ENCODE data around the gene GFAP. TPM values are rescaled to one million over a fixed set of nuclear protein-coding genes. Genes with fewer than 3 reads are reported as not detected.
"Not testable (repeated sequence)": the region's sequence is repeated elsewhere in the genome, so short reads cannot be mapped to it uniquely, and the experiment has no call there.

Gene GFAP
- 3.7 TPM for total RNA-seq
- long read RNA-seq, transcript GFAP-205 (4 exons, 594 nt): major isoform, 5 of 10 reads
- long read RNA-seq, partial matches to known transcripts: 2 of 10 reads
- long read RNA-seq, other reads (novel, unspliced or antisense): 0 of 10 reads

DNA sequence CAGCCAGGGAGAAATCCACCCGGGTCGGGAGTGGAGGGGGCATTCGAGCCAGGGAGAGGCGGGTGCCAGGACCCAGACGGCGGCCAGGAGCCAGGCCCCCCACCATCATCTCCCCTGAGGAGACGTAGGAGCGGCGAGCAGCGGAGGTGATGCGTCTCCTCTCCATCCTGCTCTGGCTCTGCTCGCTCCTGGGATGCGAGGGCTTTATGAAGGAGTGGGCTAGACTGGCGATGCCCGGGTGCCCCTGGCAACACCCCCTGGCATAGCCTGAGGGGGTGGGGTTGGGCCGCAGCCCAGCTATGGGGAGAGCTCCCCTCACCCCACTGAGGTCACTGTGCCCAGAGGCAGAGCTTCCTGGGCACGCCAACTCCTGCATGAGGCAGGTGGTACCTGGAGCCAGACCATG lies at the start of gene GFAP:
TSS of gene GFAP (minus strand) at position 180 of the 406 bp plus-strand sequence. CDS start at position 166, 14 bp downstream.
- intact Hi-C loops (cut with DNase I): no loop called here
- ATAC-seq: no peak
- no peak for DNase-seq (ENCODE audit: missing footprints)

DNA sequence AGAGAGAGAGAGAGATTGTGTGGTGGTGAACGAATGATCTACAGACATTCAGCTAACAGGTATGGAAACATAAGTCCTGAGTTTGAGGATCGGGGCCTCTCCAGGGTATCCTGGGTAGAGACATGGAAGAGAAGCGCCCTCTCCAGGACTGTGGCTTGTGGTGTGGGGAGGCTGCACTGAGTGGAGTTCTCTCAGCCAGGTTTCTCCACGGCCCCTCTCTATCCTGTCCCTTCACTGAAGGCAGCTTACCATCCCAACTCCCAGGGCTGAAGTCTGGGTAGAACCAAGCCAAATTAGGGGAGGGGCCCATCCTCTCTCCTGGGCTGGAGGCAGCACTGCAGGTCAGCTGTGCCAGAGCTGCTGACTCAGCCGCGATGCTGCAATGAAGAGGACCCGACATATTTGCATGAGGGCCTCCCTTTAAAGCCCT lies 46.6 kb upstream of the GFAP start:
- intact Hi-C loops (cut with DNase I): no loop called here
- no peak for DNase-seq (ENCODE audit: missing footprints)
- ATAC-seq: no peak

GRCh38 chr17:44960691-44961090 lies 45.4 kb upstream of the GFAP start:
- DNase-seq (ENCODE audit: missing footprints) (no peak), ATAC-seq (no peak)
- intact Hi-C loops (cut with DNase I): no loop called here

DNA sequence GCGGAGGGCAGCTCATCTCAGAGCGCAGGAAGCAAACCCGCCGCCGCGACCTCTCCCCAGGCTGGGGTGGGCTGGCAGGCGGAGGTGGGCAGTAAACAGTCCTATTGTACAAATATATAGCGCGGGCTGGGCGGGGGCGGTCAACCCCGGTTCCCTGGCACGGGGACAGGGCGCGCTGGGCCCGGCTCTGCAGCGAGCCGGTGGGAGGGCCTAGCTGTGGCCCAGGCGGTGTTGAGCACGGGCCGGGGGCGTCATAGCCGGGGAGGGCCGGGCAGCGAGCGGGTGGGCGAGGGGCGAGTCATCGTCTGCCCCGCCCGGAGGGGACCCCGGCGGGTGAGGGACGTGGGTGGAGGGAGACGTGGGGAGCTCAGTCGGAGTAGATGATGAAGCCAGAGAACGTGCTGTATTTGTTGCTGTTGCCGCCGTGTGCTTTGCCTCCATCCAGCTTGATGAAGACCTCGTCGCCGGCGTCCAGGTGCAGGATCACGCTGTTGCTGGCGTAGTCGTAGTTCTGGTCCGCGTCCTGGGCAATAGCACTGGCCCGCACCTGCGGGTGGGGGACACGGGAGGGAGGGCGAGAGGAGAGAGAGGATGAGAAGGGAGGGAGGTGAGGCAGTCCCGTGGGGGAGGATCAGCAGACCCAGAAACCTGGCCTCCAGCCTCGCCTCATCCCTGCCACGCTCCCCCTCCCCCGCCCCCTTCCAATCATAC lies 44.7 kb upstream of the GFAP start:
- ATAC-seq: no peak
- intact Hi-C loops (cut with DNase I): no loop called here

DNA sequence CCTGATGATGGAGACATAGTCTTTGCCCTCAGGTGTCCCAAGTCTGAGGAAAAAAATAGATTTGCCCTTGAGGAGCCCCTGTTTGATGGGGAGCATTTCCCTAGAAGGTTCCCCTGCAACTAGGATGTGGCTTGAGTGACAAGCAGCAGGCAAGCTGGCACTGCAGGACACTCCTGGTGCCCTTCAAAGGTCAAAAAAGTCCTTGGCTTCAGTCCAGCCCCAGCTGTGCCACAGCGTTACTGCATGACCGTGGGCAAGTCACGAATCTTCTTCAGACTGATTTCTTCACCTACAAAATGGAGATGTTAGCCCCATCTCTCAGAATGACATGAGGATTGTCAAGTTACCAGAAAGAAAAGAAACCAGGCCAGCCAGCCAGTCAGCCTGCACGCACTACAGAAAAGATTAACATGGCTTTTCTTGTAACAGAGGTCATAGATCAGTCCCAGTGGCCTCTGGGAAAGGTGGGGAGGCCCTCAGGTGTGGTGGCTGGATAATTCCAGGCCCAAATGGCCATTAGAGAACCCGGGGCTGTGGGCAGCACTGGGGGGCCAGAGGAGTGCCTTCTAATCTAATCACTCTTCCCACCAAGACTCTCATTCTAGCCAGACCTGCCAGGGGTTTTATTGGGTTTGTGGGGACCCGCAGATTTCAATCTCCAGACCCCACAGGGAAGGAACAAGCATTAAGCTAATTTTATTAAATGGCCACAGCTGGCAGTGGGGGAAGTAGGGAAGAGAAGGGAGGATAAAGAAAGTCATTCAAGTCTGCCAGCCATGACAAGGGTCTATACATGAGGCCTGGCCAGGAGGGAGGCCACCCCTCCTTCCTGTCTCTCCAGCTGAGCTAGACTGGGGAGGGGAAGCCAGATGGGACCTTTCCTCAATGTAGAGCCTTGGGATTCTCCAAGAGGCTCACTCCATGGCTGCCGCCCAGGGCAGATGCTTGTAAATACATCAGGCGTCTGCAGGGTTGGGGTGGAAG lies 42.0 kb upstream of the GFAP start:
- no peak for ATAC-seq
- intact Hi-C loops (cut with DNase I): no loop called here
- no peak for DNase-seq (ENCODE audit: missing footprints)

More for the DNA sequence above, 44.7 kb upstream of the GFAP start:
- no peak for DNase-seq (ENCODE audit: missing footprints)

DNA sequence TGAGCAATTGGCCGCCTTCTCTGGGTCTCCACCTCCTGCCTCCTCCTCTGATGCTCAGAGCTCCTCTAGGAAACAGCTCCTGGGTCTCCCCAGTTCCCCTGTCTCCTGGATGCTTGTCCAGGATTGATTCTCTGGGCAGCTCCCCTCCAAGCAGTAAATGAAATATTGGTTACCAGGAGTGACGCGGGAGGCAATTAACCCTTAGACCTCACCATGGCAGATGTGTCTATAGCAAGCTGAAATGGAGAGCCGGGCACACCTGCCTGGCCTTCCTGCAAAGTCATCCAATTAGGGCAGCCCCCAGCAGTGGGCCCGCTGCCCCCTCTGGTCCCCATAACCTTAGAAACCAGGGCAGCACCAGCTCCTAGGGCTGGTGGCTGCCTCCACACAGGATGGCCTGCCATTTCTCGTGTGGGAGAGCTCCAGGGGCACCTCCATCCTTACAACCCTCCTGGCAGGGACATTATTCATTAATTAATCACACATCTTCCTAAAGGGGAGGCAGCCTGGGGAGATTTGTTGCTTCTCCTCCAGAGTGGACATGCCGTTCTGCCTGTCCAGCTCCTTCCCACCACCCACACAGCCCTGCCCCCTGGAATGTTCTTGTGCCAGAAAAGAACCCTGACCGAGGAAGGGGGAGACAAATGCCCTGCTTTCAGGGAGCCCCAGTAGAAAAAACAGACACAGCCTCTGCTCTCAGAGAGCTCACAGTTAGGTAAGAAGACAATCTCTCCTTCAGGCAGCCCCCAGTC lies 40.5 kb upstream of the GFAP start:
- DNase-seq (ENCODE audit: missing footprints) (no peak), ATAC-seq (no peak)
- intact Hi-C loops (cut with DNase I): no loop called here

- ATAC-seq (no peak), DNase-seq (ENCODE audit: missing footprints) (no peak)
- intact Hi-C loops (cut with DNase I): no loop called here
Measured at GRCh38 chr17:44952946-44953475, 37.7 kb upstream of the GFAP start.

GRCh38 chr17:44948315-44948795 lies 33.1 kb upstream of the GFAP start:
- no peak for ATAC-seq
- no peak for DNase-seq (ENCODE audit: missing footprints)
- intact Hi-C loops (cut with DNase I): no loop called here

GRCh38 chr17:44947461-44948314 lies 32.4 kb upstream of the GFAP start, which contains the start of gene KIF18B:
Gene KIF18B (minus strand): TSS chr17:44947773. CDS start chr17:44936344, 11,429 bp downstream.
- peak; percentile 95 for DNase-seq (ENCODE audit: missing footprints)
- intact Hi-C loops (cut with DNase I): loop anchor here (2.0 kb wide), 1 partner anchor 21 kb away; the partner anchor contains the start of gene C1QL1
- peak; percentile 98 for ATAC-seq

DNA sequence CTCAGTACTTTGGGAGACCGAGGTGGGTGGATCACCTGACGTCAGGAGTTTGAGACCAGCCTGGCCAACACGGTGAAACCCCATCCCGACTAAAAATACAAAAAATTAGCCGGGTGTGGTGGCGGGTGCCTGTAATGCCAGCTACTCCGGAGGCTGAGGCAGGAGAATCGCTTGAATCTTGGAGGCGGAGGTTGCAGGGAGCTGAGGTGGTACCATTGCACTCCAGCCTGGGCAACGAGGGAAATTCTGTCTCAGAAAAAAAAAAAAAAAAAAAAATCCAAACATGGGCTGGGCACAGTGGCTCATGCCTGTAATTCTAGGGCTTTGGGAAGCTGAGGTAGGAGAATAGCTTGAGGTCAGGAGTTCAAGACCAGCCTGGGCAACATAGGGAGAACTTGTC lies 30.4 kb upstream of the GFAP start:
- not testable (repeated sequence) for ATAC-seq; DNase-seq (ENCODE audit: missing footprints)
- intact Hi-C loops (cut with DNase I): loop anchor here (2.0 kb wide), 1 partner anchor 23 kb away; the partner anchor contains the start of gene C1QL1

- ATAC-seq: no peak
- no peak for DNase-seq (ENCODE audit: missing footprints)
- intact Hi-C loops (cut with DNase I): no loop called here
Measured at GRCh38 chr17:44942456-44942855, 27.2 kb upstream of the GFAP start.

DNA sequence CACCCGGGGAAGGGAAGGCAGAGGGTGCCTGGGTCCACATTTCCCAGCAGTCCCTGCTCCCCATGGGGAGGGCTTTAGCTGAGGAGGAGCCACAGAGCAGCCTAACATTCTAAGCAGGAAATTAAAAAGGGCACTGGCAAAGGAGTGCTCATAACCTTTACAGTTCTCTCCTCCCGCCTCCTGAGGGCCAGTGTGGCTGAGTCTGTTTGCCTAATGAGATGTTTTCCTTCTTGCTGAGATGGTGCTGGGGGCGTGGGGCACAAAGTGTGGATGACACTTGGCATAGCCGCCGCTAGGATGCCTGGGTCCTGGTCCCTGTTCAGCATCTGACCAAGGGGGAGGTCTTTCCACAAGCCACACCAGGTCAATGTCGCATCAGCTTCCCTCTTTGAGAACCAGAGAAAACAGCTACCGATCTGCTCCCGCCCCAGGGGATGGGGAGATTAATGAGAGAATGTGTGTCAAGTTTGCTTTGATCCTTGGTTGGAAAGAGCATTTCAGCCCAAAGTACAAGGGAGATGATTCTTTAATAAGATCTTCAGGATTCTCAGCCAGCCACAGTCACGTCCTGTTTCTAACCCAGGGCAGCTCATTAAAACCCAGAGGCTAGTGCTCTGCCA lies 26.5 kb upstream of the GFAP start:
- DNase-seq (ENCODE audit: missing footprints): no peak
- intact Hi-C loops (cut with DNase I): no loop called here
- no peak for ATAC-seq

DNA sequence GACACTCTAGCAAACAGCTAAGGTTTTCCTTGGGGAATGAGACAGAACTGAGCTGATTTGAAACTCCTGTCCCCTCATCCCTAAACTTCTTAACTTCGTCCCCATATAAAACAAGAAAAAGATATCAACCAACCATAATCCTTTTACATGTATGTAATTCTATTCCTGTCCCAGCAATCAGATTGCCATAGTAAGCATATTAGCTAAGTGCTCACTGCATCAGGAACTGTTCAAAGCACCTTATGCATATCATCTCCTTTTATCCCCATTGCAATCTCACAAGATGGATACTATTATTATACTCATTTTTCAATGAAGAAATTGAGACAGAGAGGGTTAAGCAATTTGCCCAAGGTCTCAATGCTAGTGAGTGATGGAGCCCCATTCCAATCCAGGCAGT lies 25.5 kb upstream of the GFAP start:
- intact Hi-C loops (cut with DNase I): no loop called here
- ATAC-seq: no peak
- DNase-seq (ENCODE audit: missing footprints): no peak

- intact Hi-C loops (cut with DNase I): no loop called here
- DNase-seq (ENCODE audit: missing footprints): no peak
- ATAC-seq: no peak
Measured at GRCh38 chr17:44940317-44940716, 25.0 kb upstream of the GFAP start.

DNA sequence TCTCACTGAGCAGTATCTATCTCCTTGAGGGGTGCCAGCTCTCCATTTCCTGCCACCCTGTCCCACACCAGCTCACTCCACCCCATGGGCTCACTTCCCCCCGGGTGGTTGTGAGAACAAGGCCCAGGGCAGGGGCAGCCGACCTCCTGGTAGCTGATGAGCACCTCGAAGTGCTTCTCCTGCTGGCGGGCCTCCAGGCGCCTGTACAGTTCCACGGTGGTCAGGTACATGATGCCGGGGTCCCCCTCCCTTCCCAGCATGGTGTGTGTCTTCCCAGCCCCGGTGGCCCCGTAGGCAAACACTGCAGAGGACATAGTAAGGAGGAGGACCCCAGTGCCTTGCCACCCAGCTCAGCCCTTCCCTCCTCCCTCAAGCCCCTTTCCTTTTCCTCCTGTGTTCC lies 19.8 kb upstream of the GFAP start:
- intact Hi-C loops (cut with DNase I): no loop called here
- ATAC-seq (no peak), DNase-seq (ENCODE audit: missing footprints) (no peak)

- no peak for ATAC-seq
- DNase-seq (ENCODE audit: missing footprints): no peak
- intact Hi-C loops (cut with DNase I): no loop called here
Measured at GRCh38 chr17:44934745-44935105, 19.4 kb upstream of the GFAP start.

All from Right ventricle myocardium inferior (tissue), 1 donor.